KMS-11 (cell line): ENCODE data around the gene HMX1.

Experiments used
- H2AFZ ChIP-seq: fragments of 200-600 bp; sonication (generic); 2 replicates; pipeline ENCODE4 v1.6.1; 2016; ENCODE audit warnings: antibody characterized with exemption, mixed run types, low read depth
- H3K27ac ChIP-seq: fragments of 200-600 bp; sonication (generic); 2 replicates; pipeline ENCODE4 v1.6.1; 2016; ENCODE audit warnings: mild to moderate bottlenecking, mixed run types
- H3K27me3 ChIP-seq: fragments of 200-600 bp; sonication (generic); 2 replicates; pipeline ENCODE4 v1.6.1; 2017; ENCODE audit warnings: mild to moderate bottlenecking, low read depth, mixed run types, moderate library complexity; ENCODE audit not compliant: insufficient read depth
- H3K36me3 ChIP-seq: fragments of 200-600 bp; sonication (generic); 2 replicates; pipeline ENCODE4 v1.6.1; 2017; ENCODE audit warnings: mild to moderate bottlenecking, mixed run types; ENCODE audit not compliant: insufficient read depth
- H3K4me1 ChIP-seq: fragments of 200-600 bp; sonication (generic); 2 replicates; pipeline ENCODE4 v1.6.1; 2016; ENCODE audit warnings: mild to moderate bottlenecking, low read depth, mixed run types; ENCODE audit not compliant: poor library complexity, severe bottlenecking
- H3K4me2 ChIP-seq: fragments of 200-600 bp; sonication (generic); 2 replicates; pipeline ENCODE4 v1.7.0; 2016; ENCODE audit warnings: mild to moderate bottlenecking, mixed run types
- H3K4me3 ChIP-seq: fragments of 200-600 bp; sonication (generic); IDR thresholded peaks from 2 replicates; pipeline ENCODE4 v1.6.1; 2017; ENCODE audit warnings: low read depth, low read length, mixed read lengths; ENCODE audit not compliant: insufficient read depth
- H3K79me2 ChIP-seq: fragments of 200-600 bp; sonication (generic); 2 replicates; pipeline ENCODE4 v1.6.1; 2016; ENCODE audit warnings: low read depth, mixed run types; ENCODE audit not compliant: insufficient read depth
- H3K9ac ChIP-seq: fragments of 200-600 bp; sonication (generic); 2 replicates; pipeline ENCODE4 v1.6.1; 2016; ENCODE audit warnings: mild to moderate bottlenecking, mixed run types
- H4K20me1 ChIP-seq: fragments of 200-600 bp; sonication (generic); 2 replicates; pipeline ENCODE4 v1.6.1; 2016; ENCODE audit warnings: mild to moderate bottlenecking, mixed run types; ENCODE audit not compliant: insufficient read depth
- CTCF ChIP-seq: fragments of 200-600 bp; sonication (generic); conservative IDR thresholded peaks from 2 replicates; pipeline ENCODE4 v1.6.1; 2017; ENCODE audit warnings: low read depth, mild to moderate bottlenecking, antibody characterized with exemption, low read length, moderate library complexity, mixed read lengths

HMX1 gene

GRCh38 chr4:8844976-8845690 lies 26.5 kb downstream of the HMX1 start:
- no peaks in the 10 kb centered on the region for H3K4me1 ChIP-seq
- no peak overlapping the region for H3K4me2 ChIP-seq
- TF ChIP-seq CTCF = no peak
- no peaks in the 10 kb centered on the region for H4K20me1 ChIP-seq
- H3K79me2 ChIP-seq = no peaks in the 10 kb centered on the region
- H3K36me3 ChIP-seq = no peaks in the 10 kb centered on the region
- H3K4me3 ChIP-seq = no peak overlapping the region
- no peak overlapping the region for H3K9ac ChIP-seq
- H2AFZ ChIP-seq = no peak overlapping the region
- H3K27me3 ChIP-seq = no peaks in the 10 kb centered on the region
- H3K27ac ChIP-seq = no peak overlapping the region

- no peak overlapping the region for H3K27ac ChIP-seq
- H2AFZ ChIP-seq = no peak overlapping the region
- H3K36me3 ChIP-seq = no peaks in the 10 kb centered on the region
- TF ChIP-seq CTCF = no peak
- no peaks in the 10 kb centered on the region for H3K79me2 ChIP-seq
- H4K20me1 ChIP-seq = no peaks in the 10 kb centered on the region
- no peaks in the 10 kb centered on the region for H3K27me3 ChIP-seq
- no peak overlapping the region for H3K4me2 ChIP-seq
- H3K4me3 ChIP-seq = no peak overlapping the region
- H3K4me1 ChIP-seq = no peaks in the 10 kb centered on the region
- H3K9ac ChIP-seq = no peak overlapping the region
Observed at GRCh38 chr4:8843597-8843996, 28.0 kb downstream of the HMX1 start.

GRCh38 chr4:8842614-8843013 lies 29.0 kb downstream of the HMX1 start:
- TF ChIP-seq CTCF = no peak
- no peak overlapping the region for H3K27ac ChIP-seq
- H3K4me3 ChIP-seq = no peak overlapping the region
- no peaks in the 10 kb centered on the region for H3K36me3 ChIP-seq
- H3K79me2 ChIP-seq = no peaks in the 10 kb centered on the region
- no peaks in the 10 kb centered on the region for H4K20me1 ChIP-seq
- H3K9ac ChIP-seq = no peak overlapping the region
- H3K27me3 ChIP-seq = no peaks in the 10 kb centered on the region
- no peak overlapping the region for H3K4me2 ChIP-seq
- H2AFZ ChIP-seq = no peak overlapping the region
- H3K4me1 ChIP-seq = no peaks in the 10 kb centered on the region

- H3K79me2 ChIP-seq = no peaks in the 10 kb centered on the region
- TF ChIP-seq CTCF = no peak
- H3K9ac ChIP-seq = no peak overlapping the region
- no peaks in the 10 kb centered on the region for H3K4me1 ChIP-seq
- H3K4me2 ChIP-seq = no peak overlapping the region
- H3K27me3 ChIP-seq = no peaks in the 10 kb centered on the region
- no peaks in the 10 kb centered on the region for H3K36me3 ChIP-seq
- H2AFZ ChIP-seq = no peak overlapping the region
- no peak overlapping the region for H3K4me3 ChIP-seq
- H3K27ac ChIP-seq = no peak overlapping the region
- no peaks in the 10 kb centered on the region for H4K20me1 ChIP-seq
Observed at GRCh38 chr4:8841678-8842268, 29.9 kb downstream of the HMX1 start.
